Osteoblast (primary cell): Measurements from ENCODE around the gene RETREG1. TPM values are rescaled to one million over a fixed set of nuclear protein-coding genes. Genes with fewer than 3 reads are reported as not detected.

Source experiments
- DNase-seq: peaks from one replicate; pipeline ENCODE4 v3.0.0; 2011; ENCODE audit warnings: low spot score, mixed read lengths; ENCODE audit not compliant: insufficient read length; ENCODE audit errors: missing footprints
- H2AFZ ChIP-seq: 2 replicates; pipeline ENCODE4 v1.6.0; 2011; ENCODE audit warnings: mild to moderate bottlenecking, low read length
- H3K27ac ChIP-seq: 2 replicates; pipeline ENCODE4 v1.5.1; 2011; ENCODE audit warnings: mild to moderate bottlenecking, low read depth, low read length, moderate library complexity
- H3K27me3 ChIP-seq: 2 replicates; pipeline ENCODE4 v1.6.0; 2012; ENCODE audit warnings: mild to moderate bottlenecking, control low read depth, inconsistent platforms, low read length, moderate library complexity; ENCODE audit not compliant: insufficient read depth
- H3K36me3 ChIP-seq: 2 replicates; pipeline ENCODE4 v1.5.1; 2011; ENCODE audit warnings: mild to moderate bottlenecking, low read length, control low read depth, moderate library complexity; ENCODE audit not compliant: insufficient read depth
- H3K4me1 ChIP-seq: 2 replicates; pipeline ENCODE4 v1.5.1; 2011; ENCODE audit warnings: mild to moderate bottlenecking, low read length, control low read depth, moderate library complexity; ENCODE audit not compliant: insufficient read depth
- H3K4me2 ChIP-seq: 2 replicates; pipeline ENCODE4 v1.6.0; 2011; ENCODE audit warnings: mild to moderate bottlenecking, low read length; ENCODE audit not compliant: insufficient read depth
- H3K4me3 ChIP-seq: fragments of 200-600 bp; sonication (generic); 3 replicates; pipeline ENCODE4 v1.5.1; 2012; ENCODE audit warnings: mild to moderate bottlenecking, low read length, inconsistent platforms; ENCODE audit not compliant: insufficient read depth
- H3K79me2 ChIP-seq: 2 replicates; pipeline ENCODE4 v1.6.0; 2012; ENCODE audit warnings: mild to moderate bottlenecking, low read length, control low read depth, inconsistent platforms; ENCODE audit not compliant: insufficient read depth
- H3K9me3 ChIP-seq: 2 replicates; pipeline ENCODE4 v1.5.1; 2011; ENCODE audit warnings: low read depth, low read length, control low read depth
- H4K20me1 ChIP-seq: 2 replicates; pipeline ENCODE4 v1.6.0; 2012; ENCODE audit warnings: mild to moderate bottlenecking, low read length, control low read depth; ENCODE audit not compliant: insufficient read depth
- CTCF ChIP-seq: IDR thresholded peaks from 2 replicates; pipeline ENCODE4 v1.5.1; 2011; ENCODE audit warnings: mild to moderate bottlenecking, low read depth, low read length, moderate library complexity; ENCODE audit errors: extremely low read depth
- total RNA-seq: library from RNA; depleted of rRNA; stranded (reverse); fragments of >200 nt; gene quantifications from 2 replicates; pipeline ENCODE4 v1.2.3, GENCODE V29; 2012

RETREG1 gene
- total RNA-seq, 1 donor, result 8.3 TPM

- Histone ChIP-seq H3K4me2 (no peak overlapping the region), H3K36me3 (no peaks in the 10 kb centered on the region), H3K9me3 (no peaks in the 10 kb centered on the region), H3K4me1 (no peaks in the 10 kb centered on the region), H2AFZ (no peak overlapping the region), H3K27me3 (no peaks in the 10 kb centered on the region), H4K20me1 (no peaks in the 10 kb centered on the region), H3K79me2 (no peaks in the 10 kb centered on the region), H3K27ac (no peak overlapping the region), H3K4me3 (no peak overlapping the region)
- DNase-seq, result no peak
- TF ChIP-seq CTCF, result no peak
Measured at GRCh38 chr5:16524286-16524685, 92.5 kb downstream of the RETREG1 start.

- Histone ChIP-seq H3K27ac (no peak overlapping the region), H3K27me3 (no peaks in the 10 kb centered on the region), H3K79me2 (no peaks in the 10 kb centered on the region), H3K4me3 (no peak overlapping the region), H3K9me3 (no peaks in the 10 kb centered on the region), H3K36me3 (no peaks in the 10 kb centered on the region), H2AFZ (no peak overlapping the region), H3K4me2 (no peak overlapping the region), H3K4me1 (no peaks in the 10 kb centered on the region), H4K20me1 (no peaks in the 10 kb centered on the region)
- no peak for TF ChIP-seq CTCF
- DNase-seq, result no peak
Measured at GRCh38 chr5:16521521-16522483, 95.0 kb downstream of the RETREG1 start.

- TF ChIP-seq CTCF, result no peak
- H3K4me2 ChIP-seq, result no peak overlapping the region
- no peak for DNase-seq
Measured at GRCh38 chr5:16520841-16521240, 96.0 kb downstream of the RETREG1 start.

GRCh38 chr5:16519435-16519834, 97.4 kb downstream of the RETREG1 start:
- no peak for DNase-seq

More at GRCh38 chr5:16520841-16521240, 96.0 kb downstream of the RETREG1 start:
- H3K9me3 ChIP-seq, result no peaks in the 10 kb centered on the region
- no peaks in the 10 kb centered on the region for H3K79me2 ChIP-seq
- H2AFZ ChIP-seq, result no peak overlapping the region
- no peaks in the 10 kb centered on the region for H3K36me3 ChIP-seq
- H3K4me3 ChIP-seq, result no peak overlapping the region
- H3K4me1 ChIP-seq, result no peaks in the 10 kb centered on the region
- no peaks in the 10 kb centered on the region for H4K20me1 ChIP-seq
- no peak overlapping the region for H3K27ac ChIP-seq
- no peaks in the 10 kb centered on the region for H3K27me3 ChIP-seq

More at GRCh38 chr5:16519435-16519834, 97.4 kb downstream of the RETREG1 start:
- H4K20me1 ChIP-seq, result no peaks in the 10 kb centered on the region
- H3K79me2 ChIP-seq, result no peaks in the 10 kb centered on the region
- no peaks in the 10 kb centered on the region for H3K4me1 ChIP-seq
- H3K36me3 ChIP-seq, result no peaks in the 10 kb centered on the region
- TF ChIP-seq CTCF, result no peak
- H3K27me3 ChIP-seq, result no peaks in the 10 kb centered on the region
- no peak overlapping the region for H2AFZ ChIP-seq
- no peak overlapping the region for H3K4me3 ChIP-seq
- H3K9me3 ChIP-seq, result no peaks in the 10 kb centered on the region
- no peak overlapping the region for H3K4me2 ChIP-seq
- no peak overlapping the region for H3K27ac ChIP-seq
